ENCODE results near the gene HOGA1. TPM values are rescaled to one million over a fixed set of nuclear protein-coding genes. Genes with fewer than 3 reads are reported as not detected.

The HOGA1 gene
- total and polyA plus RNA-seq, 4 donors, result 0.30 to 2.3 (median 0.77) TPM

- Histone ChIP-seq H3K9ac (ENCODE audit: insufficient read depth in 1 of 2, low read length in 2 of 2) (no peak overlapping the region), H3K4me1 (ENCODE audit: control insufficient read depth in 5 of 5, insufficient read depth in 5 of 5, low read length in 5 of 5) (peaks cover 0 to 3% (median 0%) of the 10 kb centered on the region in 5 donors), H3K36me3 (ENCODE audit: control insufficient read depth in 4 of 4, insufficient read depth in 4 of 4, low read length in 4 of 4) (no peaks in the 10 kb centered on the region), H3K9me3 (ENCODE audit: control insufficient read depth in 4 of 4, insufficient read depth in 3 of 4, low read length in 3 of 4) (no peaks in the 10 kb centered on the region), H3K27ac (ENCODE audit: low read depth in 1 of 2, low read length in 1 of 2) (no peak overlapping the region), H3K27me3 (ENCODE audit: control insufficient read depth in 3 of 3, insufficient read depth in 3 of 3, low read length in 2 of 3) (no peaks in the 10 kb centered on the region), H3K4me3 (no peak overlapping the region)
- ATAC-seq (ENCODE audit: insufficient read depth, low FRiP score), result no peak
- DNase-seq, result no peak
- WGBS, 2 donors, result 93 to 94% methylated on average over 2 of the region's 2 CpGs
- no peak for TF ChIP-seq CTCF (IDR thresholded peaks at IDR 0.05; ENCODE audit: control extremely low read depth, extremely low read depth)
Measured at GRCh38 chr10:97587183-97587582, 3.0 kb downstream of the HOGA1 start.

- H3K36me3 ChIP-seq (ENCODE audit: control insufficient read depth in 4 of 4, insufficient read depth in 4 of 4, low read length in 4 of 4), result no peaks in the 10 kb centered on the region
- 77 to 94% methylated on average over 3 of the region's 3 CpGs for WGBS, 2 donors
- H3K9me3 ChIP-seq (ENCODE audit: control insufficient read depth in 4 of 4, insufficient read depth in 3 of 4, low read length in 3 of 4), result no peaks in the 10 kb centered on the region
- no peak within 1 kb of the TSS for H3K27ac ChIP-seq (ENCODE audit: low read depth in 1 of 2, low read length in 1 of 2)
- ATAC-seq (ENCODE audit: insufficient read depth, low FRiP score), result no peak
- peaks cover 0 to 3% (median 0%) of the 10 kb centered on the region in 5 donors for H3K4me1 ChIP-seq (ENCODE audit: control insufficient read depth in 5 of 5, insufficient read depth in 5 of 5, low read length in 5 of 5)
- no peak within 1 kb of the TSS for H3K4me3 ChIP-seq
- no peak within 1 kb of the TSS for H3K9ac ChIP-seq (ENCODE audit: insufficient read depth in 1 of 2, low read length in 2 of 2)
- DNase-seq, result no peak
- H3K27me3 ChIP-seq (ENCODE audit: control insufficient read depth in 3 of 3, insufficient read depth in 3 of 3, low read length in 2 of 3), result no peaks in the 10 kb centered on the region
- no peak for TF ChIP-seq CTCF (IDR thresholded peaks at IDR 0.05; ENCODE audit: control extremely low read depth, extremely low read depth)
Measured at GRCh38 chr10:97589479-97589878, 5.3 kb downstream of the HOGA1 start, which contains the start of gene C10orf62. Gene C10orf62 (plus strand): TSS chr10:97589721. CDS start chr10:97589898, 177 bp downstream.

GRCh38 chr10:97590082-97590747 is 6.0 kb downstream of the HOGA1 start:
- TF ChIP-seq CTCF (IDR thresholded peaks at IDR 0.05; ENCODE audit: control extremely low read depth, extremely low read depth), result no peak
- H3K4me3 ChIP-seq, result no peak overlapping the region
- no peaks in the 10 kb centered on the region for H3K36me3 ChIP-seq (ENCODE audit: control insufficient read depth in 4 of 4, insufficient read depth in 4 of 4, low read length in 4 of 4)
- H3K27ac ChIP-seq (ENCODE audit: low read depth in 1 of 2, low read length in 1 of 2), result no peak overlapping the region
- H3K27me3 ChIP-seq (ENCODE audit: control insufficient read depth in 3 of 3, insufficient read depth in 3 of 3, low read length in 2 of 3), result no peaks in the 10 kb centered on the region
- peaks cover 0 to 3% (median 0%) of the 10 kb centered on the region in 5 donors for H3K4me1 ChIP-seq (ENCODE audit: control insufficient read depth in 5 of 5, insufficient read depth in 5 of 5, low read length in 5 of 5)
- ATAC-seq (ENCODE audit: insufficient read depth, low FRiP score) (no peak), DNase-seq (no peak)
- H3K9ac ChIP-seq (ENCODE audit: insufficient read depth in 1 of 2, low read length in 2 of 2), result no peak overlapping the region
- no peaks in the 10 kb centered on the region for H3K9me3 ChIP-seq (ENCODE audit: control insufficient read depth in 4 of 4, insufficient read depth in 3 of 4, low read length in 3 of 4)
- 90 to 95% methylated on average over 15 of the region's 15 CpGs for WGBS, 2 donors
